CD4-positive, alpha-beta T cell (primary cell): ENCODE measurements around the gene SLC4A2. TPM values are rescaled to one million over a fixed set of nuclear protein-coding genes. Genes with fewer than 3 reads are reported as not detected.
A peak's percentile ranks its signal among the peaks of the same experiment; 100 is the strongest.

Experiments used
- ATAC-seq: fragments of 200-7000 bp; cut with Tn5 transposase; one replicate; pipeline ENCODE4 v1.10.0; 2022; ENCODE audit warnings: mild to moderate bottlenecking; ENCODE audit not compliant: poor library complexity
- CTCF ChIA-PET: fragments of 350-600 bp; sonication (Branson Sonifier 250); formaldehyde crosslinking; loops from one replicate; lab custom pipeline; 2021; ENCODE audit warnings: antibody characterized with exemption, inconsistent platforms; lab: Charles Lee
- POLR2A ChIA-PET: fragments of 350-600 bp; sonication (Branson Sonifier 250); formaldehyde crosslinking; loops from one replicate; lab custom pipeline; 2021; ENCODE audit warnings: antibody characterized with exemption, inconsistent platforms; lab: Charles Lee
- DNase-seq, 14 experiments: peaks; one replicate each; pipeline ENCODE4 v3.0.0-alpha.2; 2013 to 2020; ENCODE audit warnings: mixed read lengths in 2 of 14
- H3K27ac ChIP-seq, 2 donors: one replicate each; pipeline versions ENCODE4 v1.5.1 to v1.7.0; 2013; ENCODE audit warnings: low read length in 2 of 2, low read depth in 1 of 2, mild to moderate bottlenecking in 1 of 2
- H3K27me3 ChIP-seq, 2 experiments: 1 replicate in 1 of 2; 2 replicates in 1 of 2; pipeline versions ENCODE4 v1.6.1 to v1.7.0; 2013; ENCODE audit warnings: low read length in 2 of 2, control low read depth in 1 of 2, mild to moderate bottlenecking in 1 of 2, moderate library complexity in 1 of 2; ENCODE audit not compliant: insufficient read depth in 2 of 2, control insufficient read depth in 1 of 2
- H3K36me3 ChIP-seq: one replicate; pipeline ENCODE4 v1.6.1; 2013; ENCODE audit warnings: low read length, control low read depth; ENCODE audit not compliant: insufficient read depth
- H3K4me1 ChIP-seq: one replicate; pipeline ENCODE4 v1.6.1; 2013; ENCODE audit warnings: low read length, control low read depth; ENCODE audit not compliant: insufficient read depth
- H3K4me3 ChIP-seq: one replicate; pipeline ENCODE4 v1.5.1; 2013; ENCODE audit warnings: mild to moderate bottlenecking, low read length, moderate library complexity
- H3K9me3 ChIP-seq, 2 experiments: 1 replicate in 1 of 2; 2 replicates in 1 of 2; pipeline versions ENCODE4 v1.6.1 to v1.7.0; 2013; ENCODE audit warnings: low read length in 2 of 2, mild to moderate bottlenecking in 2 of 2, control low read depth in 1 of 2, moderate library complexity in 1 of 2; ENCODE audit not compliant: control insufficient read depth in 1 of 2, insufficient read depth in 1 of 2
- H3K27ac Mint-ChIP-seq: one replicate; pipeline ENCODE4 v1.8.0; 2020; ENCODE audit warnings: mixed read lengths
- H3K27me3 Mint-ChIP-seq: one replicate; pipeline ENCODE4 v1.8.0; 2021; ENCODE audit warnings: mixed read lengths
- H3K36me3 Mint-ChIP-seq: one replicate; pipeline ENCODE4 v1.8.0; 2021; ENCODE audit warnings: low read depth, mixed read lengths
- H3K4me1 Mint-ChIP-seq: one replicate; pipeline ENCODE4 v1.8.0; 2021; ENCODE audit warnings: low read depth, mixed read lengths
- H3K4me3 Mint-ChIP-seq: one replicate; pipeline ENCODE4 v1.8.0; 2020; ENCODE audit warnings: mild to moderate bottlenecking, mixed read lengths
- H3K9me3 Mint-ChIP-seq: one replicate; pipeline ENCODE4 v1.8.0; 2020; ENCODE audit warnings: mixed read lengths
- intact Hi-C, 2 experiments: fragments of 100-400 bp; cut with DNase I in 1 of 2; cut with micrococcal nuclease in 1 of 2; formaldehyde crosslinking; loops; one replicate each; pipeline versions ENCODE4 v1.15.1 to v1.9.0; 2023 to 2025; cut with DNase I, micrococcal nuclease
- total RNA-seq, 174 experiments: library from RNA in 2 of 174; stranded (reverse) in 2 of 174; gene quantifications; one replicate each; pipeline ENCODE4 v1.2.3 and lab custom pipeline; 2021 to 2026
- TF ChIP-seq, protein P1 (sequence below): fragments of 200-600 bp; IDR thresholded peaks from one replicate; pipeline ENCODE4 v1.8.0; 2022; ENCODE audit warnings: antibody characterized with exemption, mild to moderate bottlenecking

The SLC4A2 gene
- total RNA-seq, 2 experiments from 2014 or later: 27.1 to 31.4 TPM

DNA sequence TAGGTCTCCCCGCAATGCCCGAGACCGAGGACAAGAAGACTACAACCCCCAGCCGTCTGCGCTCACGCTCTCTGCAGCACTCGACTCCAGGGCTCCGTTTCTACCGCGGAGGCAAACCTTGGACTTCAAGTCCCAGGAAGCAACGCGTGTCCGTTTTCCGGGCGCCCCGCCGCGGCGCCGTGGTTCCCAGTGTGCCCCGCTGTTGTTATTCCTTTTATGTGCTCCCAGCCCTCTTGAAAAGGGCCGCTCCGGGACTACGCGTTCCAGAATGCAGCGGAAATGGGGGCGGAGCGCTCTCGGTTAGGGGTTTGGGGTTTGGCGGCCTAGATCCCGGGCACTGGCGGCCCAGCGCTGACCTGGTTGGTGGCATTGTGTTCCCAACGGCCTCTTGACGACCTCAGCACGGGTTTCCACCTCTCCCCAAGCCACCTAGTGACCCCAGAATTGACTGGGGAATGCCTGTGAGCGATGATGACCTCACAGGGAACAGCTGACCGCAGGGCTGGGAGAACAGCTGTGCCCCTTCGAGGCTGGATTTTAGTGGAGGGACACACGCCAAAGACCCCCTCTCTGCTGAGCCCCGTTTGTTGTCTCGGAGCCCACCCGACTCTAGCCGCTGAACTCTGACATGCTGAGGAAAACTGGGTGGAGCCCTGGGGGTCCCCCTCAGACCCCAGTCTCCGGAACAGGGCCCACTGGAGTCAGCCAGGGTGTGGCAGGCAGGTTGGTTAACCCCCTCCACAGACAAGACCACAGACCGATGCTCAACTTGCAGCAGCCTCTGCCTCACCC is 1.2 kb upstream of the SLC4A2 start:
- Mint-ChIP-seq H3K27me3 (no peaks in the 10 kb centered on the region), H3K27ac (peak overlapping the region; percentile 91), H3K9me3 (no peaks in the 10 kb centered on the region), H3K36me3 (peaks cover 5% of the 10 kb centered on the region), H3K4me3 (peak overlapping the region; percentile 96), H3K4me1 (peaks cover 42% of the 10 kb centered on the region)
- Histone ChIP-seq H3K27me3 (no peaks in the 10 kb centered on the region), H3K27ac (peak overlapping the region; percentile 69 to 71), H3K9me3 (no peaks in the 10 kb centered on the region), H3K4me1 (peaks cover 49% of the 10 kb centered on the region), H3K4me3 (peak overlapping the region; percentile 89), H3K36me3 (peaks cover 7% of the 10 kb centered on the region)
- intact Hi-C loops: loop anchor here (1.0 to 10.0 kb wide), 7 partner anchors 25 to 1343 kb away; partner anchors contain the start of genes TMUB1 (in 2 of the 2), ABCB8 (in 1 of the 2), CHPF2 (in 1 of the 2) and ZNF467 (in 1 of the 2)
- CTCF ChIA-PET: interaction anchor here (0.8 to 2.0 kb wide), 6 partner anchors 25 to 65 kb away, joined by 3 to 8 read pairs (median 6); partner anchors contain the start of genes ABCB8 and TMUB1
- TF ChIP-seq, protein P1, sequence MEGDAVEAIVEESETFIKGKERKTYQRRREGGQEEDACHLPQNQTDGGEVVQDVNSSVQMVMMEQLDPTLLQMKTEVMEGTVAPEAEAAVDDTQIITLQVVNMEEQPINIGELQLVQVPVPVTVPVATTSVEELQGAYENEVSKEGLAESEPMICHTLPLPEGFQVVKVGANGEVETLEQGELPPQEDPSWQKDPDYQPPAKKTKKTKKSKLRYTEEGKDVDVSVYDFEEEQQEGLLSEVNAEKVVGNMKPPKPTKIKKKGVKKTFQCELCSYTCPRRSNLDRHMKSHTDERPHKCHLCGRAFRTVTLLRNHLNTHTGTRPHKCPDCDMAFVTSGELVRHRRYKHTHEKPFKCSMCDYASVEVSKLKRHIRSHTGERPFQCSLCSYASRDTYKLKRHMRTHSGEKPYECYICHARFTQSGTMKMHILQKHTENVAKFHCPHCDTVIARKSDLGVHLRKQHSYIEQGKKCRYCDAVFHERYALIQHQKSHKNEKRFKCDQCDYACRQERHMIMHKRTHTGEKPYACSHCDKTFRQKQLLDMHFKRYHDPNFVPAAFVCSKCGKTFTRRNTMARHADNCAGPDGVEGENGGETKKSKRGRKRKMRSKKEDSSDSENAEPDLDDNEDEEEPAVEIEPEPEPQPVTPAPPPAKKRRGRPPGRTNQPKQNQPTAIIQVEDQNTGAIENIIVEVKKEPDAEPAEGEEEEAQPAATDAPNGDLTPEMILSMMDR: no peak
- peak; percentile 94 for ATAC-seq
- peak; percentile 92 to 100 (median 96) for DNase-seq
- POLR2A ChIA-PET: interaction anchor here (0.7 to 2.8 kb wide), 10 partner anchors 9 to 283 kb away, joined by 3 to 17 read pairs (median 4); partner anchors contain the start of genes ABCB8, FASTK, NUB1 and TMUB1

DNA sequence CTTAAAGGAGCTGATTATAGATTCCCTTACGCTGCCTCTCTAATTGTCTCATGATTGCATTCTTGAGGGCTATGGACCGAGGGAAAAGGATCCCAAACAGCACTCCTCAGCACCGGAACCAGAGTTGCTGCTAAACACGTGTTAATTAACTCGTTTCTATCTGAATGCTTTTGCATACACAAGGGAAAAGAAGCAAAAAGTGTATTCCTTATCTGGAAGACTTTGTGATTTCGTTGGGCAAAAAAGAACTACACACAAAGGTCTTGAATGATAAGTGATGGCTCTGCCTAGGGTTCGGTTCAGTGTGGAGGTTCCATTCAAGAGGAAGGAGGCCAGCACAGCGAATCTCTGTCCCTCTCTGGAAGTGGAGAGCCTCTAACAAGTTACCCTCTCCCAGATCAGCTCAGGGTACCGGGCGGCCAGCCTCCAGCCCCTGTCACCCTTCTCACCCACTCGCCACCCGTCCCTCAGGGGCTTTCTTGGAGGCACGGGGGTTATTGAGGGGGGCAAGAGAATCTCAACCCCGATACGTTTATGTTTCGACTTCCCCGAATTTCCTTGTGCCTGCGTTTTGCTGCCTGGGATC is 515 bp upstream of the SLC4A2 start:
- Mint-ChIP-seq H3K4me1 (peaks cover 42% of the 10 kb centered on the region), H3K27me3 (no peaks in the 10 kb centered on the region)
- H3K4me3 ChIP-seq: peak overlapping the region; percentile 89

DNA sequence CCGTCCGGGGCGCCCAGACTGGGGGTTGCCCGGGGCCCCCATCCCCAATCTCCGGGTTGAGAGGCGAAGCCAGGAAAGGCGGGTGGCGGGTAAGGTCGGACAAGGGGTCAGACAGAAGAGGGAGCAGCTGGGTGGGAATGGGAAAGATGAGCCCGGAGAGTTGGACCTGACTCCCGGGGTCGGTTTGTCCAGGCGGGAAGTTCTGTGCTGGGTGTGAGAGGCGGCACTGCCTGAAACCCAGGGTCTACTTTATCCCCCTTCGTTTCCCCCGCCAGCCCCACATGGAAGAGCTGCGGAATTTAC is 675 bp downstream of the SLC4A2 start:
- H3K4me3 Mint-ChIP-seq: peak overlapping the region; percentile 88
- Histone ChIP-seq H3K27ac (peak overlapping the region in 1 of 2 donors; percentile 69), H3K36me3 (peaks cover 15% of the 10 kb centered on the region), H3K9me3 (no peaks in the 10 kb centered on the region), H3K4me1 (peaks cover 46% of the 10 kb centered on the region), H3K4me3 (peak overlapping the region; percentile 89), H3K27me3 (no peaks in the 10 kb centered on the region)
- ATAC-seq: no peak
- peaks cover 38% of the 10 kb centered on the region for H3K4me1 Mint-ChIP-seq
- no peaks in the 10 kb centered on the region for H3K27me3 Mint-ChIP-seq
- TF ChIP-seq, protein P1: no peak
- ChIA-PET POLR2A (interaction anchor here (0.9 to 1.8 kb wide), 2 partner anchors 9 to 45 kb away, joined by 4 to 5 read pairs; no protein-coding TSS in a partner anchor), CTCF (interaction anchor here (1.0 to 2.0 kb wide), 3 partner anchors 16 to 51 kb away, joined by 3 to 11 read pairs (median 7); partner anchors contain the start of gene TMUB1)
- H3K27ac Mint-ChIP-seq: peak overlapping the region; percentile 91
- H3K36me3 Mint-ChIP-seq: peaks cover 16% of the 10 kb centered on the region
- DNase-seq: no peak
- no peaks in the 10 kb centered on the region for H3K9me3 Mint-ChIP-seq
- intact Hi-C loops: no loop called here

More for the DNA sequence above, 515 bp upstream of the SLC4A2 start:
- Mint-ChIP-seq H3K4me3 (peak overlapping the region; percentile 96), H3K36me3 (peaks cover 11% of the 10 kb centered on the region), H3K9me3 (no peaks in the 10 kb centered on the region), H3K27ac (peak overlapping the region; percentile 91)
- peaks cover 46% of the 10 kb centered on the region for H3K4me1 ChIP-seq
- H3K27me3 ChIP-seq: no peaks in the 10 kb centered on the region
- H3K27ac ChIP-seq: peak overlapping the region; percentile 69 to 71
- POLR2A ChIA-PET: interaction anchor here (0.7 to 2.8 kb wide), 10 partner anchors 8 to 283 kb away, joined by 3 to 17 read pairs (median 4); partner anchors contain the start of genes ABCB8, FASTK, NUB1 and TMUB1
- H3K9me3 ChIP-seq: no peaks in the 10 kb centered on the region
- intact Hi-C loops: loop anchor here (1.0 to 10.0 kb wide), 7 partner anchors 21 to 1344 kb away; partner anchors contain the start of genes TMUB1 (in 2 of the 2), ABCB8 (in 1 of the 2), CHPF2 (in 1 of the 2) and FASTK (in 1 of the 2)
- ATAC-seq (no peak), DNase-seq (peak in 2 of 14 experiments; percentile 17 to 45)
- TF ChIP-seq, protein P1: no peak
- peaks cover 7% of the 10 kb centered on the region for H3K36me3 ChIP-seq
- CTCF ChIA-PET: interaction anchor here (0.8 to 2.0 kb wide), 6 partner anchors 25 to 65 kb away, joined by 3 to 8 read pairs (median 6); partner anchors contain the start of genes ABCB8 and TMUB1
